ENCODE data around the gene LNPEP.

DNA sequence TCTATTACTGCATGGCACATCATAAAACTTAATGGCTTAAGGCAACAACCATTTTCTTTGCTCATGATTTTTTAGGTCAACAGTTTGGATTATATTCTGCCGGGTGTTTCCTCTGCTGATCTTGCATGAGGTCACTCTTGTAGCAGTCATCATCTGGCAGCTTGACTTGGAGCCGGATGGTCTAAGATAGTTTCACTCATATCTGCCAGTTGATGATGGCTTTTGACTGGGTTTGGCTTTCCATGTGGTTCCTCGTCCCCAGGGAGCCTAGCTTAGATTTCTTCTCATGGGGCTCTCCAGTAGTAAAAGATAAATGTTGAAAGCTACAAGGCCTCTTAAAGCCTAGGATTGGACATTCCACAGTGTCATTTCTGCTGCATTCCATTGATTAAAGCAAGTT is 27.4 kb downstream of the LNPEP start:
- TF ChIP-seq ZC3H10 (CRISPR knock-in tag; IDR thresholded peaks at IDR 0.05) (no peak), ZFP3 (CRISPR knock-in tag; IDR thresholded peaks at IDR 0.05) (no peak), OSR1 (CRISPR knock-in tag; IDR thresholded peaks at IDR 0.05) (no peak)
- TF ChIP-seq, protein P1, sequence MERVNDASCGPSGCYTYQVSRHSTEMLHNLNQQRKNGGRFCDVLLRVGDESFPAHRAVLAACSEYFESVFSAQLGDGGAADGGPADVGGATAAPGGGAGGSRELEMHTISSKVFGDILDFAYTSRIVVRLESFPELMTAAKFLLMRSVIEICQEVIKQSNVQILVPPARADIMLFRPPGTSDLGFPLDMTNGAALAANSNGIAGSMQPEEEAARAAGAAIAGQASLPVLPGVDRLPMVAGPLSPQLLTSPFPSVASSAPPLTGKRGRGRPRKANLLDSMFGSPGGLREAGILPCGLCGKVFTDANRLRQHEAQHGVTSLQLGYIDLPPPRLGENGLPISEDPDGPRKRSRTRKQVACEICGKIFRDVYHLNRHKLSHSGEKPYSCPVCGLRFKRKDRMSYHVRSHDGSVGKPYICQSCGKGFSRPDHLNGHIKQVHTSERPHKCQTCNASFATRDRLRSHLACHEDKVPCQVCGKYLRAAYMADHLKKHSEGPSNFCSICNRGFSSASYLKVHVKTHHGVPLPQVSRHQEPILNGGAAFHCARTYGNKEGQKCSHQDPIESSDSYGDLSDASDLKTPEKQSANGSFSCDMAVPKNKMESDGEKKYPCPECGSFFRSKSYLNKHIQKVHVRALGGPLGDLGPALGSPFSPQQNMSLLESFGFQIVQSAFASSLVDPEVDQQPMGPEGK (CRISPR knock-in tag; IDR thresholded peaks at IDR 0.05; ENCODE audit: borderline replicate concordance): no peak
